Dermis blood vessel endothelial cell (primary cell): ENCODE results near the gene LATS1. TPM values are rescaled to one million over a fixed set of nuclear protein-coding genes. Genes with fewer than 3 reads are reported as not detected.
"Not testable (repeated sequence)": the region's sequence is repeated elsewhere in the genome, so short reads cannot be mapped to it uniquely, and the experiment has no call there.

Source experiments
- DNase-seq: peaks from one replicate; pipeline ENCODE4 v3.0.0; 2010
- total RNA-seq: library from RNA; depleted of rRNA; stranded (reverse); fragments of >200 nt; gene quantifications from 2 replicates; pipeline ENCODE4 v1.2.3, GENCODE V29; 2014

LATS1 gene
- total RNA-seq, 1 donor from 2014 or later = 9.9 TPM

DNA sequence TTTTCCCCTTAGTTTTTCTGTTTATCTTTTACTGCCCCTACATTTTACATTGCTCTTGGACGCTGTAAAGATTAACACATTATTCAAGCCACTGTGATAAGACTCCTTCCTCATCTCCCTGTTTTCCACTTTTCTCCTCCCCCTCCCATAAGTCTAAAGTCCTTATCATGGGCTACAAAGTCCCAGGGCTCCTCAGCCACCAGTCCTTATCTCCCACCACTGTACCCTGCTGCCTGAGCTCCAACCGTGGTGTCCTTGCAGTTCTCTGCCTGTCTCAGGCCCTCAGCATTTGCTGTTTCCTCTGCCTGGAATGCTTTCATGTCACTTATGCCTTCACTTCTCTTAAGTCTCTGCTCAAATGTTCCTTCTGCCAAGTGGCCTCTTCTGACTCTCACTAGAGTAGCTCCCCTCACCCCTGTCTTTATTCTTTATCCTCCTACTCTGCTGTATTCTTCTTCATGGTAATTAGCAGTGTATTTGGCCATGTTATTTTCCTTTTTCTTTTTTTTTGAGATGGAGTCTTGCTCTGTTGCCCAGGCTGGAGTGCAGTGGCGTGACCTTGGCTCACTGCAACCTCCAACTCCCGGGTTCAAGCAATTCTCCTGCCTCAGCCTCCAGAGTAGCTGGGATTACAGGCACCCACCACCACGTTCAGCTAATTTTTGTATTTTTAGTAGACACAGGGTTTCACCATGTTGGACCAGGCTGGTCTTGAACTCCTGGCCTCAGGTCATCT lies 10.8 kb upstream of the LATS1 start:
- no peak for DNase-seq

DNA sequence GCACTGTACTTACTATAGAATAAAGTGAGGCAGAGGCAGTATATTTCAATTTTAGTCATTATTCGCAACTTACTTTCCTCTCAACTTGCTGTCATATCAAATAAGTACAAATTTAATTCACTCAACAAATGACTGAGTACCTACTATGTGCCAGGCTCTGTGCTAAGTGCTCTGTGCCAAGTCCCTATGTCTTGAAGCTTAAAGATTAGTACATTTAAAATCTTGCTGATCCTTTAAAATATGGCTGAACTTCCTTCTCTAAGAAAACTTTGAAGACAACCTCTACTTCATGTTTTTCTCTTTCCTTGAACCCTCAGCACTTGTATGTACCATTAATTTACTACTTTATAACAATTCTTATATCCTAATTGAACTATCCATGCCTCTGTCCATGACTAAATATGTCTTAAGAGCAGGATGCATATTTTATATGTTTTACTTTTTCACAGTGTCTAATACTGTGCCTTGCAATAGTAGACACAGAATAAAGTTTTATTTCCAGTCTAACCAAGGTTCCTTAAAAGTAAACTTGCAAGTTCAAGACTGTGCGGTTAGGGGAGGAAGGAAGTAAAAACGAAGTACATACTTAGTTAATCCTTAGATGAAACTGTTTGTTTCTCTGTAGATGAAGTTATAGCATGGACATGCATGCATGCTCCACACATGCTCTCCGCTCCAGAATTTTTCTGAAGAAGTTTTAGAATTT lies 10.0 kb upstream of the LATS1 start:
- no peak for DNase-seq

DNA sequence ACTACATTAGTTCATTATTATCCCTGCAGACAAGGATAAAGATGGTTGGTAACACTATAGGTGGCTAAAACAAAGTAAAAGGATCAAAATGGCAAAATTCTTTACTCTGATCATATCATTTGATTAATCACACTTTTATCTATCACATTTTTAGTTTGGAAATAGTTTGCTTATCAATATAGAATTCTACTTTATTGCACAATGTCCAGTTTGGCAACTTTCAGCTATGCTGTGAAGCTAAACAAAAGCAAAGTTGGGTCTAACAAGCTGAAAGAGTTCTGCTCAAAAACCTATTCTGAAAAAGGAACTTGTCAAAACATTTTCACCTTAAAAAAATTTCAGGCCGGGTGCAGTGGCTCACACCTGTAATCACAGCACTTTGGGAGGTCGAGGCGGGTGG lies 7.9 kb upstream of the LATS1 start:
- DNase-seq = no peak

DNA sequence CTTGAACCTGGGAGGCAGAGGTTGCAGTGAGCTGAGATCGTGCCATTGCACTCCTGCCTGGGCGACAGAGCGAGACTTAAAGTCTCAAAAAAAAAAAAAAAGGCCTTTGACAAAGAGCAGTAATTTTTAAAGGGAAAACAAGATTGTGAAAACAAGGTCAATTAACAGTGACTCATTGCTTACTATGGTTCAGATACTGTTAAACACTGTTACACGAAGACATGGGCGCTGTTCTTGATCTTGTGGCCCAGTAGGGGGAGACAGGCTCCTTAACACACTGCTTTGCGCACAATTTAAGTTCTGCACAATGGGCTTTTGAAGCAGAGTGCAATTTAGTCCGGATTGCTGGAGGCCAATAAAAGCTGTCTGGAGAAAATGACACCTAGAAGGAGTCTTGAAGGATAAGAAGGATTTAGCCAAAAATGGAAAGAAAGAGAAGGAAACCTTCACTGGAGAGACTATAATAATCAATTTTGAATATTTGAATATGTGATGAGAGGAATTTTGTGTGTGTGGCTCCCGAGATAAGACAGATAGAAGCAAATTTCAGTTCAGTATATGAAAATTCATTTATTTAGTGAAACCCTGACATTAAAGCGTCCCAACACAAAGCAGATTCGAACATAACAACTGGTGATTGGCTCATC lies 6.0 kb upstream of the LATS1 start:
- peak; percentile 83 for DNase-seq

DNA sequence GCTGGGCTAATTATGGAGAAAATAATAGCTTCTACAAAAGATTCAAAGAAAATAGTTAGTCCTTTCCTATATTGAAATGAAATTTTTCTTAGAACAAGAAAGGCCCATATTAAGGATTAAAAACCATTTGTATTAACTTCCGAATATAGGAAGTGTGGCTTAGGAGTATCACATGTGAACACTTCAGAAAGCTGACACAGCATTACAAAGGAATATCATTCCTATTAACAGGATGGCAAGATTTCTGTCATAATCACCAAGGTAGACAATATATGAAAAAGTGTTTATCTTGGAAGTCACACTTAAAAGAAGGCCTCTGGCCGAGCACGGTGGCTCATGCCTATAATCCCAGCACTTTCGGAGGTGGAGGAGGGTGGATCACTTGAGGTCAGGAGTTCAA lies 5.4 kb upstream of the LATS1 start:
- DNase-seq = no peak

DNA sequence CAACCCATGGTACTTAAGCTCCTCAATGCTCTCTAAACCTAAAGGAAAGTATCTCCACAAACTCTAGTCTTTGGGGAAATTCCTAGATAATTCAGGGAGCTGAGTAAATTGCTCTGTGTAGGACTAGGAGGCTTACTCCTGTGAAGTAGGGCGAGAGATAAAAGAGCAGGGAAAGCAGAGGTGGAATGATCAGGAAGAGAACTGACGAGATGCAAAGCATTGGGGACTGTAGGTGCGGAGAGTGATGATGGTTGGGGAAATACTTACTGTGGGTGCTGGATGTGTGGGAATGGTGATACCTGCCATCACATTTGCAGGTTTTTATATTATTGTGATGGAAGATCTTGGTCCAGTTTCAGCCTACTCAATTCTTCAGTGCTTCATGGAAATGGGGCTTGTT lies 1.6 kb upstream of the LATS1 start:
- DNase-seq = no peak

DNA sequence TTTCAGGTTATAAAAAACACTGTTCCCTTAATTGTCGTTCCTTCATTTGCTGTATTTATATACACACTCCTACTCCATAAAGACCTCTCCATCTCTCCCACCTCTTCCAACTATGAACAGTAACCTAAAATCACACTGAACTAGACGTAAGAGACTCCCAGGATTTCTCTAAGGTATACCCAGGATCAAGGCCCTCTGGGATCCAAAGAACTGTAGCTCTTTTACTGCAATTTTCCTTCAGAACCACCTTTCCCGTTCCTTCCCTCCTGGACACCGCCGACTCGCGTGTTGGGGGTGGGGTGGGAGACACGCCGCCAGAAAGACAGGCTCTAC lies 680 bp downstream of the LATS1 start:
- no peak for DNase-seq

DNA sequence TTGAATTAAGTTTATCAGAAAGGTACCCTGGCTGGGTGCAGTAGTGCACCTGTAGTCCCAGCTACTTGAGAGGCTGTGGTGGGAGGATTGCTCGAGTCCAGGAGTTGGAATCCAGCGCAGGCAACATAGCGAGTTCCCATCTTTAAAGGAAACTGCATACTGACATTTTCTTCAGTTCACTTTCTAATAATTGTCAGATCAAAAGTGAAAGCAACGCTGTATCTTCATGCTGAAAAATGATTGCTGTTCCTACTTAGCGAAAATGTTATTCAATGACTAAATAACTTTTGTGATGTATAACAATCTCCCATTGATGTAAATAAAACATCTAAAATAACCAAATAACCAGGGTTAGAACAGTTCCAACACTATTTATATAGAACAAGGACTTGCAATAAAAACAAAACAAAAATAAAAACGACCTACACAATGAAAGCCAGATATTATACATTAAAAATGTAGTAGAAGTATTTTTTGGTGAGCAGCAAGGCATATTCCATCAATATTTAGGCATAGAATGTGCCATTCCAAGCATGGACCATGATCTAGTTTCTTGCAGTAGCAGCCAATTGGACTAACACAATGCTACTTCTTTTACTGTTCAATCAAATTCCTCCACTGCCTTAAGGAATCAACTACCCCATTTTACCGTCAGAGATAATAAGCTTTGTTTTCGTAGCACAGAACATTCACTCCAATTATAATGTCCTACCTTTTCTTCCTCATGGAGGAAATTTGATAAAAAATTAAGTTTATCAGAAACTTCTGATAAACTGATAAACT lies 1.5 kb downstream of the LATS1 start:
- peak; percentile 38 for DNase-seq

DNA sequence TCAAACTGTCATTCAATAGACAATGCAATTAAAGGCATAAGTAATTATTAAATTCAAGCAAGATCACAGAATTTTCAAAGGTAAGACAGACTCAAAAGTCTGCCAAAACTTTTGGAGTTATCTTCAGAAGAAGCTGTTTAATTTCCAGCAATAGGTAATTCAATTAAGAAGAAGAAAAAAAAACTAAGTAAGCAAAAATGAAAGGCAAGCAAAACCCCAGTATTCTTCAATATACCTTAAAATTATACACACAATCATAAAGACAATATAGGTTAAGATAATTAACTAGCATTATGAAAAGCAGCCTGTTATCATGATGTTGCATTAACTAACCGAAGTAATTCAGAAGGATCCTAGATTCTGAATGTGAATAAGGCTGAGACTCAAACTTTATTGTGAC lies 3.5 kb downstream of the LATS1 start:
- DNase-seq = no peak

DNA sequence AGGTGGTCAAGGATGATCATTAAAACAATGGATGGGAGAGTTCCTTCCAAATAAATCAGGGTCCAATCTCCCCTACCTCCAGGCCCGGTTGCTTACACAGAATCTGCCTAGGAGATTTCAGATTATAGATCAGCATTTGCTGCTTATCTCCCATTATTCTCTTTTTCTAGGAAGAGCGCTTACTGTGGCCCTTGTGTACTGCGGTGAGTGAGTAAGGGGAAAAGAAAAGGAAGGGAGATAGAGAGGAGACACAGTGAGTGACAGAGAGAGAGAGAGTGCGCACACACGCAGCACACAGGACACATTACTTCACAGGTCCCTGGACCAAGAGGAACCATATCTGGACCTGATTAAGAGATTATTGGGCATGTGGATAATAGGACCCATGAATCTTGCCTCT lies 6.2 kb downstream of the LATS1 start:
- no peak for DNase-seq

DNA sequence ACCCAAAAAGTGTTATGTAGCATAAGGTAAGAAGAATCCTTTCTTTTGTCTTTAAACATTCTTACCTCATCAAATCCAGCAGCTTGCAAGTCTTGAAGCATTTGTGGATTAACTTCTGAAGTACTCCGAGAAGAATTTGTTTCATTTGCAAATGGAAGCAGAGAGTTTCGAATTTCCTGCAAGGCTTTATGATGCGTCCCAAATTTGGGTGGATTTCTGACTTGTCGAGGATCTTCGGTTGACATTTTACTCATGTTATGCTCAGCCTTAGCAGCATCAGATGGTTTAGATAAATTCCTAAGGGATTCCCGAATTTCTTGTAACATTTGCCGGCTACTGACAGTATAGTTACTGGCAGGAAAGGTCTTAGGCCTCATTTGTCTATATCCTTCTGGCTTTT lies 16.2 kb downstream of the LATS1 start:
- no peak for DNase-seq

DNA sequence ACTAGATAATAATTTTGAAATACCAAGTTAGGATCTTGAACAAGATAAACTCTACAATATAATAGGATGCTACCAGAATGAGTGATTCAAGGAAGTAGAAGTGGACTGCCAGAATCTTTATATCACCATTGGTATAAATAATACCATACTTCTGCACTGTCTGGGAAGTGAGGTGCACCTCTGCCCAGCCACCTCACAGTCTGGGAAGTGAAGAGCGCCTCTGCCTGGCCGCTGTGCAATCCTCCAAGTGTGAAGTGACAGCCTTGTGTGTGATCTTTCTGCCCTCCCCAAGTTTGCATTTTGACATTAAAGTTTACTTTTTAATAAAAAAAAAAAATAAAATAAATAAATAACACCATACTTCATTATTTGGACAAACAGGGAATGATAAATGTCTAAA lies 18.8 kb downstream of the LATS1 start:
- DNase-seq = no peak

DNA sequence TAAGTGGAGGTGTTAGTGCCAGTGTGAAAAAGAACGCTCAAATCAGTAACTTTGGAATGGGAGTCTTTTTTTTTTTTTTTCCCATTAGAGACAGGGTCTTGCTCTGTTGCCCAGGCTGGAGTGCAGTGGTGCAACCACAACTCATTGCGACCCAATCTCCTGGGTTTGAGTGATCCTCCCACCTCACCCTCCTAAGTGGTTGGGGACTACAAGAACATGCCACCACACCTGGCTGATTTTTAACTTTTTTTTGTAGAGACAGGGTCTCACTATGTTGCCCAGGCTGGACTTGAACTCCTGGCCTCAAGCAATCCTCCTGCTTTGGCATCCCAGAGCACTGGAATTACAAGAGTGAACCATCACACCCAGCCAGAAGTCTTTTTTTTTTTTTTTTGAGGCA lies 19.7 kb downstream of the LATS1 start:
- no peak for DNase-seq

DNA sequence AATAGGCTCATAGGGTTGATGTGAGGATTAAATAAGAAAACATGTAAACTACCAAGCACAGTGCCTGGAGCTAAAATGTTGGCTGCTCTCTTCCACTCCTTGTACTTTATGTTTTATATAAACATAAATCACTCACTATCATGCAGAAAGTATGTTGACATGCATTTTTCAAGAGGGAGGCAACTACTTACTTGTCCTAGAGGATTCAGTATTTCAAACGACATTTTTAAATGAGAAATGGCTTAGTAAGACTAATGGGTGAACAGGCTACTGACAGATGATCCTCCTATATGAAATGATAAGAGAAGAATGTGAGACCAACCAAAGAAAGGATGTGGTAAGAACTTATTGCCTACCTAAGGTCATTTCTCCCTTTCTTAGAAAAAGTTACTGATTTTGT lies 21.0 kb downstream of the LATS1 start:
- DNase-seq = no peak

DNA sequence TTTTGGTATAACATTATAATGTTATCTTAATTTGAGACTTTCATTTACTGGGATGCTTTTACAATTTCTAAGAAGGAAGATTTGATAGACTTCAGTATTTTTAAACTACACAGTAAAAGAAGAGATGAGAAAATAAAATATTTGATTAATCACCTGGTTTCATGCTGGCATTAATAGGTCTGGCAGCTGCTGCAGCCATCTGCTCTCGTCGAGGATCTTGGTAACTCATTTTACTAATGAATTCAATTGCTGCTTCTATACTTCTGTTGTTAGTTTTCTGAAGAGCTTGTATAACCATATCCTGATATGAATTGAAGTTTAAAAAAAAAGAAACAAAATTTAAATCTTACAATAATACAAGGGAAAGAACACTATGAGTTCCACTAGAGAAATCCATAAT lies 23.0 kb downstream of the LATS1 start:
- DNase-seq = no peak

DNA sequence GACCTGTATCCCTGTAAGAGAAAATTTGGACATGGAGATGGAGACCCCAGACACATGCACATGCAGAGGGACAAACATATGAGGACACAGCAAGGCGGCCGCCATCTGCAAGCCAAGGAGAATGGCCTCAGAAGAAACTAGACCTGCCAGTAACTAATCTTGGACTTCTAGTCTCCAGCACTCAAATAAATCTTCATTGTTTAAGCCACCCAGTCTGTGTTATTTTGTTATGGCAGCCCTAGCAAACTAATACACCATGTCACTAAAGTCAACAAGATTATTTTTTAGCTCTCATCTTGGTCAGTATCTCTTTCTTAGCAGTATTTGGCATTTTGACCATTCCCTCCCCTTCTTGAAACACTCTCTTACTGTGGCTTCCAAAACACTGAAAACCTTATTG lies 26.7 kb downstream of the LATS1 start:
- no peak for DNase-seq

DNA sequence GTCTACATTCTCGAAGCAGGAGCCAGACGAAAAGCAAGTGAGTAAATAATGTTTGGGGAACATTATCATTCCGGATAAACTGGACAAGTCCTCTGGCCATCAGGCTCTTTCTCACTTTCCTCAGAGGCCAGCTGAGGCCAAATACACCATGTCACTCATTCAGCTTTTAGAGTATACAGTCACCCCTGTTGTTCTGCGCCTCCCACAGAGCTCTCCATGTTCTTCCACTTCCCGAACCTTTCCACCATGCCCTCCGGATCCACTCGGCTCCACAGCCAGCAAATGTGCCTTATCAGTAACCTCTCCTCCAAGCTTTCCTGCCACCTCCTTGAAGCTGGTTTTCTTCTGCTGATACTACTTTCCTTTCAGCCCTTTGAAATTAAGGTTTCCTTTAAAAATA lies 31.7 kb downstream of the LATS1 start:
- DNase-seq = no peak

DNA sequence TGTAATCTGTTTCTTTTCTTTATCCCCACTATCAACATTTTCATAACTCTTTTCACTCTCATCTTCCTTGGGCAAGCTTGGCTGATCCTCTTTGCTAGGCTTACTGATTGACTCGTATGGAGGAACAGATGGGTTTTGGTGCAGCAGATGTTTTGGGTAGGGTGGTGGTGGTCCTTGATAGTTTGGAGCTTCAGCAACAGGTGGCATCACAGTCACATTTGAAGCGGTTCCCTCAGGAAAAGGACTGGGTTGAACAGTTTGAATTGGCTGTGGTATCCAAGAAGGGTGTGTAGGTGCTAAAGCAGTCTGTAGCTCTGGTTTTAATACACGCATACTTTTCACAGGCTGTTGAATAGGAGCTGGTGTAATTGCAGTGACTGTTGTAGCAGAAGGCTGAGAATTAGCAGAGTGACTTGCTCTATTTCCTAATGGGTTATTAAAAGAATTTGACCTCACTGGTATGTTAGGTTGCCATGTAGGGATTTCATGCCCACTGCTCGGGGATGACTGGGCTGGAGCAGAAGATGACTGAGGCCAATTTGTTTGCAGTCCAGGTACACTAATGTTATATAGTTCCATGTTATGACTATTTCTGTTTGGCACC lies 34.5 kb downstream of the LATS1 start:
- DNase-seq = no peak

DNA sequence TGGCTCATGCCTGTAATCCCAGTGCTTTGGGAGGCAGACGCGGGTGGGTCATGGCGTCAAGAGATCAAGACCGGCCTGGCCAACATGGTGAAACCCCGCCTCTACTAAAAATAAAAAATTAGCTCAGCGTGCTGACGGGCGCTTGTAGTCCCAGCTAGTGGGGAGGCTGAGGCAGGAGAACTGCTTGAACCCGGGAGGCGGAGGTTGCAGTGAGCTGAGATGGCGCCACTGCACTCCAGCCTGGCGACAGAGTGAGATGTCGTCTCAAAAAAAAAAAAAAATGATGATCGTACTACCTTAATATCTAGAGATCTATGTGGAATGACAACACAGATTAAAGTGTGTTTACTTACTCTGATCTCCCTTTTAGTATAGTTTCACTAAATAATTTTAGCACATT lies 36.1 kb downstream of the LATS1 start:
- DNase-seq = not testable (repeated sequence)

DNA sequence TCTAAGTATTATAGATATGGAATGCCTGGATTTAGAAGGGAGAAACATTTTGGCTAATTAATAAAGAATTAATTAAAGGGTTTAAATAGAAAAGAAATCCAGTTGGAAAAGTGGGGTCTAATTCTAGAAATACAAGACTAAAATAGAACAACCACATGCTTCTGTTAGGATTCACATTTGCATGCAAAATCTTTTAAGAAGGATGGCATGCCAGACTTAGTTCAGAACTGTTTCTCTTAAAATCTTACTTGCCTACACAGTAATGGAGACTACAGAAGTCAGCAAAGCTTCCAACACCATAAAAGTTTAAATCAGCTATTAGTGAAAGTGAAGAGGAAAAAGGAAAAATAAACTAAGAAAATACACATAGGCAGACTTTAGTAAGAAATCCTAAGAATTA lies 36.7 kb downstream of the LATS1 start:
- no peak for DNase-seq

DNA sequence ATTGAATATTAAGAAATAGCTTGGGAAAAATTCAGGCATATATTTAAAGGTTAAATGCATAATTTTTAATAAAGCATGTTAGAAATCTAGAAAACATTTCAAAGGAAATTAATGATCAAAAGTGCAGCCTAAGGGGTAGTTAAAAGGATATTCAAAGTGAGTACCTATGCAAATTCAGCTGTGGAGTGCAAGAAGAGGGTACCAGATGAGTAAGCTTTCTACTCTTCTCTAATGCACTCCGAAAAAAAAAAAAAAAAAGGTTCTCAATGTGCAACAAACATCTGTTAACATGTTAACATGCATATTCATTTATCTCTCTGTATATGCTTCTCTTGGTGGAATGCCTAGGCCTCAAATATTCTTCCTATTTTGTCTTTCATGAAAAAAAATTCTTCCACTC lies 37.4 kb downstream of the LATS1 start:
- no peak for DNase-seq

DNA sequence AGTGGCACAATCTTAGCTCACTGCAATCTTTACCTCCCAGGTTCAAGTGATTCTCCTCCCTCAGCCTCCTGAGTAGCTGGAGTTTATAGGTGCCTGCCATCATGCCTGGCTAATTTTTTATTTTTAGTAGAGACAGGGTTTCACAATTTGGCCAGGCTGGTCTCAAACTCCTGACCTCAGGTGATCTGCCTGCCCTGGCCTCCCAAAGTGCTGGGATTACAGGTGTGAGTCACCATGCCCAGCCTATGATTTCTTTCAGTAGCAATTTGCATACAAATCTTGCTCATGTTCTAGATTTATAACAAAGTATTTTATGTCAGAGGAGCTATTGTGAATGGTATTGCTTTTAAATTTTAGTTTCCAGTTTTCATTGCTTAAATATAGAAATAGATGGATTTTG lies 45.6 kb downstream of the LATS1 start:
- DNase-seq = not testable (repeated sequence)

DNA sequence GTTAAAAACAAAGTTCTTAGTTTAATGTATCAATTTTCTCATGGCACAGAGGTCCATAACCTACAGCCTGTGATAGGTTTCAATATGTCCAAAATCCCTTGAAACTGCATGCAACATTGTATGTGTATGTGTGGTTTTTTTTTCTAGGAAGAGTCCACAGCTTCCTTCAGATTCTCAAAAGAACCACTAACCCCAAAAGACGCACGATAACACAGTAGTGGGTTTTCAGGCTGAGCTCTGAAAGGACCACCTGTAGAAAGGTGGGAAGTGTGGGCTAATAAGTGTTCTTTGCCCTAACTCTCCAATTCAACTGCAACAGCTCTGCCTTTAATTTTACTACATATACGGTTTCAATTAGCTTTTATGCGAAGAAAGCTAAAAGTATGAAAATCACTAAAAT lies 57.9 kb downstream of the LATS1 start:
- no peak for DNase-seq
